HepG2 (cell line): ENCODE measurements around the gene ATP5PF.

ENCODE experiments used
- CEBPB ChIP-seq: IDR thresholded peaks from 2 replicates; pipeline ENCODE4 v1.6.1; 2011; ENCODE audit warnings: low read depth, low read length, improper control_type of control experiment, borderline replicate concordance
- EZH2 ChIP-seq: conservative IDR thresholded peaks from 2 replicates; pipeline ENCODE4 v1.6.1; 2012; ENCODE audit warnings: mild to moderate bottlenecking, low read depth, low read length, moderate library complexity
- JUN ChIP-seq: sonication (generic); formaldehyde crosslinking; IDR thresholded peaks from 2 replicates; pipeline ENCODE4 v1.4.0; 2020; ENCODE audit warnings: mild to moderate bottlenecking, missing genetic modification reagents
- KAT2B ChIP-seq: fragments of 150-350 bp; IDR thresholded peaks from 2 replicates; pipeline ENCODE4 v1.6.1; 2014; ENCODE audit warnings: low read depth, low read length, borderline replicate concordance
- NR1H2 ChIP-seq: sonication (generic); formaldehyde crosslinking; IDR thresholded peaks from 2 replicates; pipeline ENCODE4 v1.8.1; 2022; ENCODE audit warnings: low read depth, missing genetic modification reagents, borderline replicate concordance
- PHF8 ChIP-seq: sonication (generic); formaldehyde crosslinking; IDR thresholded peaks from 2 replicates; pipeline ENCODE4 v1.5.0; 2020; ENCODE audit warnings: missing genetic modification reagents
- POLR2A ChIP-seq, 2 experiments: IDR thresholded peaks; 2 replicates each; pipeline ENCODE4 v1.6.1; 2011; ENCODE audit warnings: low read depth in 2 of 2, low read length in 2 of 2, mild to moderate bottlenecking in 1 of 2, moderate library complexity in 1 of 2; ENCODE audit not compliant: insufficient read depth in 1 of 2
- RBM22 ChIP-seq: fragments of 200-400 bp; formaldehyde crosslinking; optimal IDR thresholded peaks from 2 replicates; pipeline ENCODE3; 2017; ENCODE audit warnings: mild to moderate bottlenecking, low read length, moderate library complexity
- SP1 ChIP-seq, 2 experiments: fragments of 450-650 bp in 1 of 2; sonication (generic) in 1 of 2; formaldehyde crosslinking in 1 of 2; IDR thresholded peaks; 2 replicates each; pipeline versions ENCODE4 v1.4.0 to v1.6.1; 2016 to 2020; ENCODE audit warnings: missing genetic modification reagents in 1 of 2
- SRF ChIP-seq: IDR thresholded peaks from 2 replicates; pipeline ENCODE4 v1.6.1; 2011; ENCODE audit warnings: mild to moderate bottlenecking, low read depth, low read length, moderate library complexity
- U2AF1 ChIP-seq: fragments of 200-400 bp; formaldehyde crosslinking; optimal IDR thresholded peaks from 2 replicates; pipeline ENCODE3; 2017; ENCODE audit warnings: mild to moderate bottlenecking, low read depth, low read length
- TF ChIP-seq, protein P1 (sequence below): sonication (generic); formaldehyde crosslinking; IDR thresholded peaks from 2 replicates; pipeline ENCODE4 v1.9.0; 2021; ENCODE audit warnings: mild to moderate bottlenecking, missing genetic modification reagents
- TF ChIP-seq, protein P2 (sequence below): sonication (generic); formaldehyde crosslinking; IDR thresholded peaks from 2 replicates; pipeline ENCODE4 v1.5.1; 2020; ENCODE audit warnings: missing genetic modification reagents, mild to moderate bottlenecking, borderline replicate concordance

DNA sequence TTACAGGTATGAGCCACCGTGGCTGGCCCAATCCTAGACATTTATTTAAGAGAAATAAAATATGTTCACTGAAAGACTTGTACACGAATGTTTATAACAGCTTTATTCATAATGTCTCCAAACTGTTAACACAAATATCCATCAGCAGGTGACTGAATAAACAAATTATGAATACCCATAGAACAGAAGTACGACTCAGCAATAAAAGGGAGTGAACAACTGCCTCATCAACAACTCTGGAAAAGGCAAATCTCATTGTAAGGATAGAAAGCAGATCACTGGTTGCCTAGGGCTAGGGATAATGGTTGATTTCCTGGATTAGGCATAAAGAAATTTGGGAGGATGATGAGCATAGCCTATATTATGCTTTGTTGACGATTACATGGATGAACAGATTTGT, 41.7 kb upstream of the ATP5PF start:
- TF ChIP-seq PHF8 (CRISPR knock-in tag) (no peak), POLR2A (IDR thresholded peaks at IDR 0.05; ENCODE audit: insufficient read depth in 1 of 2, low read depth in 2 of 2, low read length in 2 of 2) (no peak), RBM22 (no peak), NR1H2 (no peak), U2AF1 (no peak), JUN (CRISPR knock-in tag) (no peak), KAT2B (no peak), SP1 (IDR thresholded peaks at IDR 0.05) (no peak), SP1 (CRISPR knock-in tag; IDR thresholded peaks at IDR 0.05) (no peak), SRF (no peak), CEBPB (no peak), EZH2 (no peak)
- TF ChIP-seq, protein P1, sequence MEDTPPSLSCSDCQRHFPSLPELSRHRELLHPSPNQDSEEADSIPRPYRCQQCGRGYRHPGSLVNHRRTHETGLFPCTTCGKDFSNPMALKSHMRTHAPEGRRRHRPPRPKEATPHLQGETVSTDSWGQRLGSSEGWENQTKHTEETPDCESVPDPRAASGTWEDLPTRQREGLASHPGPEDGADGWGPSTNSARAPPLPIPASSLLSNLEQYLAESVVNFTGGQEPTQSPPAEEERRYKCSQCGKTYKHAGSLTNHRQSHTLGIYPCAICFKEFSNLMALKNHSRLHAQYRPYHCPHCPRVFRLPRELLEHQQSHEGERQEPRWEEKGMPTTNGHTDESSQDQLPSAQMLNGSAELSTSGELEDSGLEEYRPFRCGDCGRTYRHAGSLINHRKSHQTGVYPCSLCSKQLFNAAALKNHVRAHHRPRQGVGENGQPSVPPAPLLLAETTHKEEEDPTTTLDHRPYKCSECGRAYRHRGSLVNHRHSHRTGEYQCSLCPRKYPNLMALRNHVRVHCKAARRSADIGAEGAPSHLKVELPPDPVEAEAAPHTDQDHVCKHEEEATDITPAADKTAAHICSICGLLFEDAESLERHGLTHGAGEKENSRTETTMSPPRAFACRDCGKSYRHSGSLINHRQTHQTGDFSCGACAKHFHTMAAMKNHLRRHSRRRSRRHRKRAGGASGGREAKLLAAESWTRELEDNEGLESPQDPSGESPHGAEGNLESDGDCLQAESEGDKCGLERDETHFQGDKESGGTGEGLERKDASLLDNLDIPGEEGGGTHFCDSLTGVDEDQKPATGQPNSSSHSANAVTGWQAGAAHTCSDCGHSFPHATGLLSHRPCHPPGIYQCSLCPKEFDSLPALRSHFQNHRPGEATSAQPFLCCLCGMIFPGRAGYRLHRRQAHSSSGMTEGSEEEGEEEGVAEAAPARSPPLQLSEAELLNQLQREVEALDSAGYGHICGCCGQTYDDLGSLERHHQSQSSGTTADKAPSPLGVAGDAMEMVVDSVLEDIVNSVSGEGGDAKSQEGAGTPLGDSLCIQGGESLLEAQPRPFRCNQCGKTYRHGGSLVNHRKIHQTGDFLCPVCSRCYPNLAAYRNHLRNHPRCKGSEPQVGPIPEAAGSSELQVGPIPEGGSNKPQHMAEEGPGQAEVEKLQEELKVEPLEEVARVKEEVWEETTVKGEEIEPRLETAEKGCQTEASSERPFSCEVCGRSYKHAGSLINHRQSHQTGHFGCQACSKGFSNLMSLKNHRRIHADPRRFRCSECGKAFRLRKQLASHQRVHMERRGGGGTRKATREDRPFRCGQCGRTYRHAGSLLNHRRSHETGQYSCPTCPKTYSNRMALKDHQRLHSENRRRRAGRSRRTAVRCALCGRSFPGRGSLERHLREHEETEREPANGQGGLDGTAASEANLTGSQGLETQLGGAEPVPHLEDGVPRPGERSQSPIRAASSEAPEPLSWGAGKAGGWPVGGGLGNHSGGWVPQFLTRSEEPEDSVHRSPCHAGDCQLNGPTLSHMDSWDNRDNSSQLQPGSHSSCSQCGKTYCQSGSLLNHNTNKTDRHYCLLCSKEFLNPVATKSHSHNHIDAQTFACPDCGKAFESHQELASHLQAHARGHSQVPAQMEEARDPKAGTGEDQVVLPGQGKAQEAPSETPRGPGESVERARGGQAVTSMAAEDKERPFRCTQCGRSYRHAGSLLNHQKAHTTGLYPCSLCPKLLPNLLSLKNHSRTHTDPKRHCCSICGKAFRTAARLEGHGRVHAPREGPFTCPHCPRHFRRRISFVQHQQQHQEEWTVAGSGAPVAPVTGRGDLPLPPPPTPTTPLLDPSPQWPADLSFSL = no peak
- TF ChIP-seq, protein P2, sequence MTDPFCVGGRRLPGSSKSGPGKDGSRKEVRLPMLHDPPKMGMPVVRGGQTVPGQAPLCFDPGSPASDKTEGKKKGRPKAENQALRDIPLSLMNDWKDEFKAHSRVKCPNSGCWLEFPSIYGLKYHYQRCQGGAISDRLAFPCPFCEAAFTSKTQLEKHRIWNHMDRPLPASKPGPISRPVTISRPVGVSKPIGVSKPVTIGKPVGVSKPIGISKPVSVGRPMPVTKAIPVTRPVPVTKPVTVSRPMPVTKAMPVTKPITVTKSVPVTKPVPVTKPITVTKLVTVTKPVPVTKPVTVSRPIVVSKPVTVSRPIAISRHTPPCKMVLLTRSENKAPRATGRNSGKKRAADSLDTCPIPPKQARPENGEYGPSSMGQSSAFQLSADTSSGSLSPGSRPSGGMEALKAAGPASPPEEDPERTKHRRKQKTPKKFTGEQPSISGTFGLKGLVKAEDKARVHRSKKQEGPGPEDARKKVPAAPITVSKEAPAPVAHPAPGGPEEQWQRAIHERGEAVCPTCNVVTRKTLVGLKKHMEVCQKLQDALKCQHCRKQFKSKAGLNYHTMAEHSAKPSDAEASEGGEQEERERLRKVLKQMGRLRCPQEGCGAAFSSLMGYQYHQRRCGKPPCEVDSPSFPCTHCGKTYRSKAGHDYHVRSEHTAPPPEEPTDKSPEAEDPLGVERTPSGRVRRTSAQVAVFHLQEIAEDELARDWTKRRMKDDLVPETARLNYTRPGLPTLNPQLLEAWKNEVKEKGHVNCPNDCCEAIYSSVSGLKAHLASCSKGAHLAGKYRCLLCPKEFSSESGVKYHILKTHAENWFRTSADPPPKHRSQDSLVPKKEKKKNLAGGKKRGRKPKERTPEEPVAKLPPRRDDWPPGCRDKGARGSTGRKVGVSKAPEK (CRISPR knock-in tag) = no peak
